ENCODE results near the gene PXDN.

- no peak for TF ChIP-seq CTCF (IDR thresholded peaks at IDR 0.05)
- no peak for TF ChIP-seq EZH2 (IDR thresholded peaks at IDR 0.05; ENCODE audit: borderline replicate concordance, insufficient read depth, low read depth, low read length, poor library complexity, severe bottlenecking)
Measured at GRCh38 chr2:1727796-1728474, 16.4 kb downstream of the PXDN start.
